ENCODE measurements around the gene COL27A1.
"Not testable (repeated sequence)": the region's sequence is repeated elsewhere in the genome, so short reads cannot be mapped to it uniquely, and the experiment has no call there.

Gene COL27A1

DNA sequence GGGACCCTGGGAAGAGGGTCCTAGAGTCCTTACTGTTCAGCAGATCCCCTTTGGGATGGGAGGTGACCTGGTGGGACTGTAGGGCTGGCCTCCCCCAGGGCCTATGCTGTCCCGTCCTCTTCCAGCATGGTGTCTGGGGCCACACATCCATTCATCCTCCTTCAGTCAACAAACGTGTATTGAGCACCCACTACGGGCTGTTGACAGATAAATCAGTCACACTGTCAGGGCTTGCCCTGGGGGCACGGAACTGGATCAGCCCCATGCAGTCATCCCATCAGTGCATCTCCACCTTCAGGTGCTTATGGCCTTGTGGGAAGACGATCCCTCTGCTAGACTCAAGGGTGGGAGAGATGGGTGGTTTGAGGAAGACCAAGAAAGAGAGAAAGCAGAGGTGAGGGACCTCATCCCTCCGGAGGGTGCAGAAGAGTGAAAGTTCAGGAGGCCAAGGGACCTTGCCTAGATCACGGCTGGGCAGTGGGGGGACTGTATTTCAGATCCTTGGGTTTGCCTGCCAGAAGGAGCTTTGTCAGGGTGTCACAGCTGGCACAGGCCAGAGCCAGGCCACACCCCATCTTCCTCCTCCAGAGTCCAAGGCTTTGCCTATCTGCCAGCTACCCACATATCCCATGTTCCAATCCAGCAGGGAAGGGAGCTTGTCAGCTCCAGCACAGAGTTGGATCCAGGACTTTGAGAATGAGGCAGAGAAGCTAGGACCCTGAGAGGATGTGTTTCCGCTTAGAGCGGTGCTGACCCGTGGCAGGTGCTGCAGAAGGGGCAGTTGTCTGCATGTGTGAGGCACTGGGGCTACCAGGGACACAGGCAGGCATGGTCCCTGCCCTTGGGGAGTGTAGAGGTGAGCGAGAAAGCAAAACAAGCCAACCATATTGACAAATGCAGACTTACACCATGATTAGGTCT, 30.5 kb downstream of the COL27A1 start:
- DNase-seq = no peak

- DNase-seq = no peak
These were observed 31.4 kb downstream of the COL27A1 start for GRCh38 chr9:114186605-114187289.

DNA sequence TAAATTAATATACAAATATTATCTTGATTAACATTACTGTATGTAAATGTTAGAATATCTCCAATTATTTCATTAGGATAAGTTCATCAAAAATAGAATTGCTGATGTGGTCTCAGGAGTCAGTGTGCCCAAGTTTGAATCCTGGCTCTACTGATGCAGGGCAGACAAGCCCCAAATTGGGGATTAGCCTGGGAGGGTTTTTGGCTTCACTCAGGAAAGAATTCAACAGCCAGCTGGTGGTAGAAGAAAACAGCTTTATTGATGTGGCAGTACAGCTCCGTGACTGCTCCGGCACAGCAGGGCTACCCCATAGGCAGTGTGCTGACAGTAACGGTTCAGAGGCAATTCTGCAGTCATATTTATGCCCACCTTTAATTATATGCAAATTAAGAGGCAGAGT, 32.5 kb downstream of the COL27A1 start:
- DNase-seq = no peak

DNA sequence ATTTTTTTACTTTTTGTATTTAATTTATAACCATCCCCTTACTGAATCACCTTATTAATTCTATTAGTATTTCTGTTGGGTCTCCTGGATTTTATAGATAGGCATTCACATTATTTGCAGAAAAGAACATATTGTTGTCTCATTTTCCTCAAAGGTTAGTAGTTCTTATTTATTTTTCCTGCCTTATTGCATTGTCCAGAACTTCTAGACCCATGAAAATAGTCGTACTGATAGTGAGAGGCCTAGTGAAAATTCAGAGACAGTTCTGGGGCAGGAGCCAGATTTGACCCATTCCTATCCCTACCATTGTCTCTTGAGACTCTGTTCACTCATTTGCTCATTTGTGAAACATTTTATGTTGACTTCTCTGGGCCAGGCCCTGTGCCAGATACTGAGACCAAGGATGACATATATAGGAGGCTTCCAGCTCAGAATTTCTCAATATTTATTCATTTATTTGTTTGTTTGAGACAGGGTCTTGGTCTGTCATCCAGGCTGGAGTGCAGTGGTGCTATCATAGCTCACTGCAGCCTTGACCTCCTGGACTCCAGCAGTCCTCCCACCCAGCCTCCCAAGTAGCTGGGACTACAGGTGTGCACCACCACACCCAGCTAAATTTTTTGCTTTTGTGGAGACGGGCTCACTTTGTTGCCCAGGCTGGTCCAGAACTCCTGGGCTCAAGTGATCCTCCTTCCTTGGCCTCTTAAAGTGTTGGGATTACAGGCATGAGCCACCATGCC, 34.7 kb downstream of the COL27A1 start:
- no peak for DNase-seq

DNA sequence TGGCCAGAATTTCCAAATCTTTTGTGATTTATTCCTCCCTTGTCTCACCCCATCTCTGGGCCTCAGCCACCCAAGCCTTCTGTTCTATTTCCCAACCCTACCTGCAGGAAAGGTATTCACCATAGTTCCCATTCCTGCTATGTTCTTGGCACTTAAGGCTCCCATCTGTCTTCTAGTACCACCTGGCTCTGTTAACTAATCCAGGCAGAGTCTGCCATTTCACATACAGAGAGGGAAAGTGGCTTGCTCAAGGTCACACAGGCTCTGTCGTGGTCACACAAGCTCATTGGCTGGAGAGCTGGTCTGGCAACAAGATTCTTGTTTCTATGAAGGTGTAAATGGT, 35.2 kb downstream of the COL27A1 start:
- no peak for DNase-seq

- not testable (repeated sequence) for DNase-seq
These were observed 36.1 kb downstream of the COL27A1 start for GRCh38 chr9:114191402-114191801.

DNA sequence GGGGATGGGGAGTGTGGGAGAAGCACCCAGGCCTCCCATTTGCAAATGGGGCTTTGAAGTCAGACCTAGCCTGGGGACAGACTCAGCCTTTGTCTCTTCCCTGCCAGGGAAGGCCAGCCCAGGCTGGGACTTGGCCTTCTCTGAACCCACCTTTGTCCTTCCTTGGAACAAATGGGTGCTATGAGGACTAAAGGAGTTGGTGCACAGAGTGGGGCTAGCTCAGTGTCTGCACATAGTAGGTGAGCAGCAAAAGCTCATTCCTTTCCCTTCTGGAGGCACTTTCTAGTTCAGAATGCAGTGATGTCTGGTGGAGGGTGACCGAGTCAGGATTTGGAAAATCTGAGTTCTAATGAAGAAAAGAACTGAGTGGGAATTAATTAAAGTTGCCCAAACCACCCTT, 37.2 kb downstream of the COL27A1 start:
- DNase-seq = no peak

DNA sequence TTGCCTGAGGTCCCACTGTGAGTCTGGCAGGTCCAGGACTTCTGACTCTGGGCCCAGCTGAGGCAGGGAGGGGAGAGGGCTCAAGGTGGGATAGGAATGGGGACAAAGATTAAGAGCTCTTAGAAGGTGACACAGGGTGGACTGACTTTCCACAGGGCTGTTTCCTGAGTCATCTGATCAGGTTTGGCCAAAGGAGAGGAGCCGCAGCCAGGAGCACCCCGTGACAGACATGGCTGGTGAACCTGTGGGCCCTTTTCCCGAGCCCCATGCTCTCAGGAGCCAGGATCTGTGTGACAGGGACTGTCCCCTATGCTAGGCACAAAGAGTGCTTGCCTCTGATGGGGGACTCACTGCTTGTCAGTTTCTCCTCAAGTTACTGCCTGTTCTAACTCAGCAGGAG, 37.8 kb downstream of the COL27A1 start:
- no peak for DNase-seq

DNA sequence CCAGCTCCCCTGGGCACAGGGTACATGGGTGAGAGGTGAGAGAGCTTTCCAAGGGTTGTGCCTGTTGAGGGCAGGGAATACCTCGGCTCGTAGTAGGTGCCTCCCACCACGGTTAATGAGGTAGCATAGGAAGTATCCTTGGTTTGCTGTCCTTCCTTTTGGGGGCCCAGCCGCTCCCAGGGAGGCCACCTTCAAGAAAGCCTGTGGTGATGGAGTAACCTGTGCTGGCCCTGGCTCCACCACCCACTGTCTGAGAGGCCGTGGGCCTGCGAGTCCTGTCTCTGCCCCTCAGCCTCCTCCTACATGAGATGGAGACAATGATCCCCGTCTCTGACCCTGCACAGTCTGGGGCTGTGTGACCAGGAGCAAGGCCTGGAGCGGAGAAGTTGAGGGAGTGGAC, 40.8 kb downstream of the COL27A1 start:
- no peak for DNase-seq

DNA sequence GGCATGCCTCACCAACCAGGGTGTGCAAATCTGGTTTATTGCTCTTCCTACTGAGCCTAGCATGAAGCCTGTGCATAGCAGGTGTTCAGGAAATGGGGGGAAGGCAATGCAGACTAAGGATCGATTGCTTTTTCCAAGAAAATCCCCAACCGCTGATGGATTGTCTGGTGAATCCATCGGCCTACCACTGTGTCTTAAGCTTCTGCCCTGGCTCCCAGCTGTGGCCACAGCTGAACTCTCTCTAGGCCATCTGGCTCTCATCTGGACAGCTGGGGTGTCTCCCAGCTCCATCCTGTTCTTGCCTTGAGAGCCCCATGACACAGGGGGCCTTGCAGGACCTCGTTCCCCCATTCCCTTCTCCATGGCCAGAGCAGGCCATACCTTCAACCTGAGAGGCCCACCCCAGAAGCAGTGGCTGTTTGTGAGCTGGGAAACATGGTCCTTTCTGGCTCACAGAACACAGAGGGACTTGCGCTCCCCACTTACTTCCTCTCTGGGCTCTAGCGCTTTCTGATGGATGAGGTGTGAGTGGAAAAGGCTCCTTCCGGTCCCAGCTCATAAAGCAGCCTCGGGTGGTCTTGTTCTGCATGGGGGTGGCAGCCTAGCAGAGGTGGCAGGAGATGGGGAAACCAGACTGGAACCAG, 41.8 kb downstream of the COL27A1 start:
- DNase-seq = no peak

GRCh38 chr9:114198249-114199040, 43.1 kb downstream of the COL27A1 start:
- no peak for DNase-seq

DNA sequence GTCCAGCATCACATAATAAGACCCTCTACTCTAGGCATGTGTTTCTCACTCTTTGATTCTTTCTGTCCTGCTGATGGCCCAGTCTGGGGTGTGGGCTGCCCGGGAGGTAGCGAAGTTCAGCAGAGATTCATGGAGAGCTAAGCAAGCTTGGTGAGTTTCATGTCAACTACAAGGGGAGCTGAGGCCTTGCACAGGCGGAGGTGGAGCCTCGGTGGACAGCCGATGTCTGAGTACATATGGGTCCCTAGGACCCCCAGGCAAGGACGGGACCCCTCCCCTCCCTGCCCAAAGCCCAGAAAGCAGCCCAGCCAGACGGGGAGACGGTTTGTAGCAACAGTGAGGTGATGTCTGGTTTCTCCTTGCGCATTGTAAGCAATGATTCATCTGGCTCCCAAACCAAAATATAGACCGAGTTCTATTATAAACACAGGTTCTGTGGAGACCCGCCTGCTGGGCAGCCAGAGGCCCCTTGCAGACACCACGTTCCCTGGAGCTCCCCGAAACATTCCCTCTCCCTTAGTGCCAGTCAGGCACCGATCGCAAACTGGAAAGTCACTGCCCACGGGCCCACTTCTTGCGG, 45.5 kb downstream of the COL27A1 start:
- DNase-seq = no peak

DNA sequence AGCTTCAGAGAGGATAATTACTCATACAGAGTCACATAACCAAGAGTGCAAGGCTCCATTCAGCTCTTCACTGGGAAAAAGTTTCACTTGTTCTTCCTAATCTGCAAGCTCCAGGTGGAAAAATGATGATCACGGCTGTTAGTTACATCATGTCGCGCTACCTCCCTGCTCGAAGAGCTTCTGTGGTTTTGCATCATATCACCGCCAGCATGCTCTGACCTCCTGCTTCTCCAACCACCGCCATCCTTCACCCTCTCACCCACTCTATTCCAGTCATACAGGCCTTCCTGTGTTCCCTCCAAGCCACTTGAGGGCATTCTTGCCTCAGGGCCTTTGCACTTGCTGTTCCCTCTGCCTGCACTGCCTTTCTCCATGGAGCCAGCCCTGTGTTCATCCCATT, 47.1 kb downstream of the COL27A1 start:
- DNase-seq = no peak

- DNase-seq = no peak
These were observed 47.5 kb downstream of the COL27A1 start for GRCh38 chr9:114202849-114203248.

GRCh38 chr9:114203410-114204140, 48.2 kb downstream of the COL27A1 start:
- DNase-seq = no peak

- DNase-seq = no peak
These were observed 48.9 kb downstream of the COL27A1 start for GRCh38 chr9:114204265-114204664.

DNA sequence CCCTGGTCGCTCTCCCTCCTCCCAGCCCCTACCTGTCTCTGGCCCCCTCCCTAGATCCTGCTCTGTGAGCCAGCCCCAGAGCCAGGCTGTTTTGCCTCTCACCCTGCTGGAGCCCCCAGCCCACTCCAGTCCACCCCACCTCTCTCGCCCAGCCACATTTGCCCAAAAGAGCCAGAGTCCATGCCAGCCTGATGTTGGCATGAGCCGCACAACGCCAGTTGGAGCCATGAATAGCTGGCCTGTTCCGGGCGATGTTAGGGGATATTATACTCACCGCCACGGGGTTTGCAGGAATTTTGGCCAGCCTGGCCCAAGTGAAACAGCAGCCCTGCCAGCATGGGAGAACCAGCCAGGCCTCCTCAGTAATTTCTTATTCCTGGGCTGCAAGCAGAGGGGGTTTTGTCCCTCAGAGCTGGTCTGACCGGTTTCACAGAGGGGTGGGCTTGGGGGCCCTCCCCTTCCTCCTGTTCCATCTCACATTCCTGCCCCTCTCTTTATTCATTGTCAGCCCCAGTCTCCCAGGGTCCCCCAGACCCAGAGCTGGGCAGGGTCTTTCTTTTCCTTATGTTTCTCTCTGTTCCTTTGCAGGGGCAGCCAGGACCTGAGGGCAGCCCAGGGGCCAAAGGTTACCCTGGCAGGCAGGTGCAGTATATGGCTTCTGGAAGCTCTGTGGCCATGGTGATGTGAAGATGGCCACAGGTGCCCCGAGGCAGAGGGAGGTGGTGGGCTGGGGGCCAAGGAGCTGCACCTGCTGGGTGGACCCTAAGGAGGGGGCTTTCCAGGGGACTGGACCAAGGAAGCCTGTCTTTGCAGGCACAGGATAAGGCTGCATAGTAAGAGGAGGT, 50.1 kb downstream of the COL27A1 start:
- no peak for DNase-seq

GRCh38 chr9:114206221-114206789, 51.0 kb downstream of the COL27A1 start:
- no peak for DNase-seq

- DNase-seq = peak; percentile 39
These were observed 51.9 kb downstream of the COL27A1 start for GRCh38 chr9:114207034-114207810.

Data from fibroblast of skin of scalp (primary cell).